HG02943 (cell line): Measurements from ENCODE around the gene CYP46A1.
A peak's percentile ranks its signal among the peaks of the same experiment; 100 is the strongest.
"Not testable (repeated sequence)": the region's sequence is repeated elsewhere in the genome, so short reads cannot be mapped to it uniquely, and the experiment has no call there.

ENCODE experiments used
- ATAC-seq: cut with Tn5 transposase; IDR thresholded peaks from one replicate; pipeline ENCODE4 v1.9.1; 2021; ENCODE audit warnings: mild to moderate bottlenecking, low read depth, moderate library complexity; ENCODE audit not compliant: unreplicated experiment

The CYP46A1 gene

GRCh38 chr14:99683619-99684409, at the start of gene CYP46A1:
TSS of gene CYP46A1 (plus strand) at chr14:99684298. CDS start at chr14:99684418, 120 bp downstream.
- peak; percentile 91 for ATAC-seq

- no peak for ATAC-seq
Measured at GRCh38 chr14:99634443-99634842, 49.7 kb upstream of the CYP46A1 start.

- no peak for ATAC-seq
Measured at GRCh38 chr14:99635116-99635515, 49.0 kb upstream of the CYP46A1 start.

- ATAC-seq: no peak
Measured at GRCh38 chr14:99636487-99636886, 47.6 kb upstream of the CYP46A1 start.

GRCh38 chr14:99637624-99638023, 46.5 kb upstream of the CYP46A1 start:
- ATAC-seq: no peak

DNA sequence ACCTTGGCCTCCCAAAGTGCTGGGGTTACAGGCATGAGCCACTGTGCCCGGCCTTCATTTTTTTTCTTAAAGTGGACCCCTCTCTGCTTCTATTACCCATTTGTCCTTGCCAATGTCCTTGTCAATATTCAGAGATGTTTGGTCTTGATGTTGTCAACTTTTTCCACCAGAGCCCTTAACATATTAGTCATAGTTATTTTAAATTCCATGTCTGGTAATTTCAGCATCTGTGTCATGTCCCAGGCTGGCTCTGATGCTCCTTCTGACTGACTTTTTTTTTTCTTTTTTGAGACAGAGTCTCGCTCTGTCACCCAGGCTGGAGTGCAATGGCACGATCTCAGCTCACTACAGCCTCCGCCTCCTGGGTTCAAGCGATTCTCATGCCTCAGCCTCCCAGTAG, 41.3 kb upstream of the CYP46A1 start:
- not testable (repeated sequence) for ATAC-seq

- ATAC-seq: no peak
Measured at GRCh38 chr14:99643343-99643742, 40.8 kb upstream of the CYP46A1 start.

DNA sequence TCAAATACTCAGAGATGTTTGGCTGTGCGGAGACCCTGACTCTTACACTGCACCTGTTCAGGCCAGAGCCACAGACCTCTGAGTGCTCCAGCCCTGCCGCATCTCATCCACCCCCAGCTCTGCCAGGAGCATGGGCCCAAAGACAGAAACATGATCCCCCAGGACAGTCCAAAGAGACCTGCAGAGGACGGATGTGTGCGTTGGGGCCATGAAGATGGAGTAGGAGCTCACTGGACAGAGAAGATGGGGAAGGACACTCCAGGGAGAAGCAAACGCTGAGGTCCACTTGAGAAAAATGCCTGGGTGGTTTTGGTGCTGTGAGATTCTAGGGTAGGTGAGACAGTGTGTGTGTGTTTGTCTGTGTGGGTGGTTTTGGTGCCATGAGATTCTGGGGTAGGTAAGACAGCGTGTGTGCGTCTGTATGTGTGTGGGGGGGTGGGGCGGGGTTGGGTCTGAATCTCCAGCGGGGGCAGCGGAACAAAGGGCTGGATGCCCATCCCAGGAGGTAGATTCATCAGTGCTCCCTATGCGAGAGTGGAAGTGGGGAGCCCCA, 40.0 kb upstream of the CYP46A1 start:
- ATAC-seq: no peak

- no peak for ATAC-seq
Measured at GRCh38 chr14:99644723-99645544, 39.2 kb upstream of the CYP46A1 start, which contains the start of gene HHIPL1. TSS of gene HHIPL1 (plus strand) at chr14:99645129. CDS start at chr14:99645208, 79 bp downstream.

GRCh38 chr14:99645545-99646505, 38.3 kb upstream of the CYP46A1 start:
- no peak for ATAC-seq

- ATAC-seq: no peak
Measured at GRCh38 chr14:99647411-99647810, 36.7 kb upstream of the CYP46A1 start.

DNA sequence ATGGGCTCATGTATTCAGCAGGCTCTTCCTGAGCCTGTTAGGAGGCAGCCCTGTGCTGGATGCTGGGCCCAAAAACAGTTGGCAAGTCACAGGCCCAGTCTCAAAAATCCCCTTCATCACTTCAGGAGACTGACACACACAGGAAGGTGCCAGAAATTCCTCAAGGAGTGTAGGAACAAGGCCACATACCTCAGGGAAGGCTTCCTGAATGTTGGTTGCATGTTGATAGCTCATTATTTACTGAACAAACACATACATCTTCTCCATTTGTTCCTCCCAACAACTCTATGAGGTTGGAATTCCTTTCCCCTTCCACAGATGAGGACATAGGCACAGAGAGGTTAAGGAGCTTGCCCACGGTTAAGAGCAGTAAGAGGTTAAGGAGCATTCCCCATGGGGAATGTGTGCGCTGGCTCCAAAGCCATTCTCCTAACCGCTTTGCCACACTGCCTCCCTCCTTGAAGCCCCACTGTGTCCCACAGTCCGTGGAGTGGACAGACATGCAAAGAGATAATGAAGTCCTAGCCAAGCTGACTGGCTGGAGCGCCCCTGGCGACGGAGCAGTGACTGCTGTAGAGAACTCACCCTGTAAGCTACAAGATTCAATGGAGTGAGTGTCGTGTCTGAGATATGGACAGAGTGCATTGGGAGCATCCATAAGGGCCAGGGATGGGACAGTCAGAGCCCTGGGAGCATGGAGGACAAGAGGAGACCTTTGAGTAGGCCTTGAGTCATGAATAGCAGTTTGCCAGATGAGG, 35.9 kb upstream of the CYP46A1 start:
- ATAC-seq: no peak

DNA sequence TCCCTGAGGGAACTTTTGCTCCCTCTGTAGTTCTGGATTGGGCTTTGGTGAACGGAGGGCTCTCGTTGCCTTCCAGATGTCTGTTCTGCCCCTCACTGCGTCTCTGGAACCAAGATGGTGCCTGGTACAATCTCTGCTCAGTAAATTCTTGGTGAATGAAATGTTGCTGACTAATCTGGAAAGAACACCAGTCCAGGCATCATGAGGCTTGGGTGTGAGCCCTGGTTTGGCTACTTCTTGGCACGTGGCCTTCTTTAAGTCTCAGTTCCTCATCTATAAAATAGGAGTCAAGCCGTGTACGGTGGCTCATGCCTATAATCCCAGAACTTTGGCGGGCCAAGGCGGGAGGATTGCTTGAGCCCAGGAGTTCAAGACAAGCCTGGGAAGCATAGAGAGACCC, 34.9 kb upstream of the CYP46A1 start:
- no peak for ATAC-seq

DNA sequence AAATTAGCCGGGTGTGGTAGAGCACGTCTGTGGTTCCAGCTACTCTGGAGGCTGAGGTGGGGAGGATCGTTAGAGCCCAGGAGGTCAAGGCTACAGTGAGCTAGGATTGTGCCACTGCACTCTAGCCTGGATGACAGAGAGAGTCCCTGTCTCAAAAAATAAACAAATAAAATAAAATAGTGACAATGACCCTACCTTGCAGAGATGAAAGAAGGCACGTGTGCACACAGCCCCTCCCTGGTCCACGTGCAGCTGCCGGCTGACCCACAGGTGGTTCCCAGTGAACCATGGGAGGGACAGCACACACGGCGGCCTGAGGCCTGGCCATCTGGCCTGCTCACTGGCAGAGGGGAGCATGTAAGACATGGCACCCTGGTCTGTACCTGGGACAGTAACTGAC, 34.5 kb upstream of the CYP46A1 start:
- no peak for ATAC-seq

GRCh38 chr14:99650189-99650588, 33.9 kb upstream of the CYP46A1 start:
- ATAC-seq: no peak

DNA sequence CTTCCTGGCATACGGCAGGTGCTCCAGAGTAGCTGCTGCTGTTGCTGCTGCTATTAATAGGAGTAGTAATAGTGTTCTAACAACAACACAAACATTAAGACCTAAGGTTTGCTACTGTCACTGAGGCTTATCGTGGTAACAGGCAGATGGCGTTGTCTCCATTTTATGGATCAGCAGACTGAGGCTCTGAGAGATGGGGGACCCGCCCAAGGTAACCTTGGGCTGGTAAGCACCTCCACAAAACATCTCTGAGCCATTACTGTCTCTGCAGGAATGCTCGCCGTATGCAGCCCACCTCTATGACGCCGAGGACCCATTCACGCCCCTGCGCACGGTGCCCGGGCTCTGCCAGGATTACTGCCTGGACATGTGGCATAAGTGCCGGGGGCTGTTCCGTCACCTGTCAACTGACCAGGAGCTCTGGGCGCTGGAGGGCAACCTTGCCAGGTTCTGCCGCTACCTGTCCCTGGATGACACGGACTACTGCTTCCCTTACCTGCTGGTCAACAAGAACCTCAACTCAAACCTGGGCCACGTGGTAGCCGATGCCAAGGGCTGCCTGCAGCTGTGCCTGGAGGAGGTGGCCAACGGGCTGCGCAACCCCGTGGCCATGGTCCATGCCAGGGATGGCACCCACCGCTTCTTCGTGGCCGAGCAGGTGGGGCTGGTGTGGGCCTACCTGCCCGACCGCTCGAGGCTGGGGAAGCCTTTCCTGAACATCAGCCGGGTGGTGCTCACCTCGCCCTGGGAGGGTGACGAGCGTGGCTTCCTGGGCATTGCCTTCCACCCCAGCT, 31.9 kb upstream of the CYP46A1 start:
- ATAC-seq: no peak

DNA sequence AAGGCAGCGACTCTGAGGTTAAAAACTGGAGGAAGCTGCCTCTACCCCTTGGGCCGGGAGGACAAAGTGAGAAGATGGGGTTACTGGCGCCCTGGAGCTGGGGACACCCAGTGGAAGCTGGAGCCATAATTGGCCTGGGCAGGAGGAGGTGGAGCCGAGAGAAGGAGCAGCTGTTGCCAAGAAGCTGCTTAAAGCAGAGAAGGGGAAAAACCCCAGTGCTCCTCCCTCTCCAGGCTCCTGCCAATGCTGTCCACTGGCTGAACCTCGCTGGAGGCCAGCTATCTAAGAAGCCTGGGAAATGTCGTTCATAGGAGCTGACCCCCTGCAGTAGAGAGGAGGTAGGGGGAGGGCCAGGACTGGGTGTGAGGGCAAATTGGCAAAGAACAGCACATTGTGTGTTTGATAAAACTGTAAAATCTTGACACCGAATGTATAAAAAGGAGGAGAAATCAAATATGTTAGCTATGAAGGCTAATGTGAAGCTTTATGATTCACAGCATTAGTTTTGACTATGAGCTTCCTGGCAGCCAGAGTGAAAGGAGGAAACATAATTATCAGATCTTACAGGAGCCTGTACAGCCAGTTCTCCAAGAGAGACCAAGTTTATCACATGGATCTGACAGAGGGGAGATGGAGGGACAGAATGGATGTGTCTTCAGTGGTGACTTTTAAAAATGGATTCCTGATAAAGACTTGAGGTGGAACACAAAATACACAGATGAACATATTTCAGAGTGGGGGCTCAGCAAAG, 29.7 kb upstream of the CYP46A1 start:
- no peak for ATAC-seq

DNA sequence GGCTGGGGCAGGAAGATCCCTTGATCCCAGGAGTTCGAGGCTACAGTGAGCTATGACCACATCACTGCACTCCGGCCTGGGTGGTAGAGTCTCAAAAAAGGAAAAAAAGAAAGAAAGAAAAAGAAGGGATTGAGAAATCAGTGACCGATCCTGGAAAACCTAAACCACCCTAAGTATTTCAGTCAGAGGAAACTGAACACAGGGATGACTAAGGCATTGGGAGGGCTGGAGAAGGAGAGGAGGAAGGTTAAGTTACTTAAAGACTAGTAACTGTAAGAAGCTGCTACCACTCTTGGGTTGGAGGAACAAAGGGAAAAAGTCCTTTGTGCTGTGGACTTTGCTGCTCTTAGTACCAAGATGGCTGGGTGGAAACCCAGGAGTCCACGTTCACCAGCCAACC, 28.6 kb upstream of the CYP46A1 start:
- ATAC-seq: no peak
